Measurements from ENCODE around the gene IL10RB. TPM values are rescaled to one million over a fixed set of nuclear protein-coding genes. Genes with fewer than 3 reads are reported as not detected.

Gene IL10RB
- total and polyA plus RNA-seq, 2 of the 4 experiments (the other 2 are of a cell fraction) = 20.1 to 45.2 TPM

Other genes starting within 250 kb of the IL10RB start
- not detected in 2 replicates for gene OLIG2, start 240.4 kb upstream of the IL10RB start, total RNA-seq (2012; rRNA removed)
- gene OLIG2, start 240.4 kb upstream of the IL10RB start, polyA plus RNA-seq (2012; rRNA removed) = not detected in 2 replicates
- not detected in 2 replicates for gene OLIG1, start 196.2 kb upstream of the IL10RB start, total RNA-seq (2012; rRNA removed)
- not detected in 2 replicates for gene OLIG1, start 196.2 kb upstream of the IL10RB start, polyA plus RNA-seq (2012; rRNA removed)
- 6.3 and 7.2 TPM in 2 replicates for gene IFNAR2, start 36.4 kb upstream of the IL10RB start, total RNA-seq (2012; rRNA removed)
- gene IFNAR2, start 36.4 kb upstream of the IL10RB start, polyA plus RNA-seq (2012; rRNA removed) = 10.9 and 13.9 TPM in 2 replicates
- 9.9 and 12.8 TPM in 2 replicates for gene IFNAR1, start 58.6 kb downstream of the IL10RB start, total RNA-seq (2012; rRNA removed)
- 5.9 and 7.8 TPM in 2 replicates for gene IFNAR1, start 58.6 kb downstream of the IL10RB start, polyA plus RNA-seq (2012; rRNA removed)
- gene IFNGR2, start 137.0 kb downstream of the IL10RB start, total RNA-seq (2012; rRNA removed) = 52.8 and 66.0 TPM in 2 replicates
- gene IFNGR2, start 137.0 kb downstream of the IL10RB start, polyA plus RNA-seq (2012; rRNA removed) = 64.9 and 73.8 TPM in 2 replicates
- 10.9 and 21.4 TPM in 2 replicates for gene TMEM50B, start 213.6 kb downstream of the IL10RB start, total RNA-seq (2012; rRNA removed)
- 20.1 and 25.9 TPM in 2 replicates for gene TMEM50B, start 213.6 kb downstream of the IL10RB start, polyA plus RNA-seq (2012; rRNA removed)
- 0.54 and 1.4 TPM in 2 replicates for gene DNAJC28, start 225.3 kb downstream of the IL10RB start, total RNA-seq (2012; rRNA removed)
- gene DNAJC28, start 225.3 kb downstream of the IL10RB start, polyA plus RNA-seq (2012; rRNA removed) = 0.60 and 0.65 TPM in 2 replicates

Measured in IMR-90 (cell line).